Common myeloid progenitor, CD34-positive (primary cell): ENCODE measurements around the gene SYNGR3.

Experiments used
- CTCF ChIA-PET: fragments of 350-600 bp; sonication (Branson Sonifier 250); formaldehyde crosslinking; loops from one replicate; lab custom pipeline; 2021; ENCODE audit warnings: antibody characterized with exemption; lab: Charles Lee
- POLR2A ChIA-PET: fragments of 350-600 bp; sonication (Branson Sonifier 250); formaldehyde crosslinking; loops from one replicate; lab custom pipeline; 2021; ENCODE audit warnings: antibody characterized with exemption; lab: Charles Lee
- DNase-seq, 3 donors: peaks; one replicate each; pipeline versions ENCODE4 v3.0.0 to v3.0.0-alpha.2; 2013
- H3K27ac ChIP-seq, 2 experiments: 1 replicate in 1 of 2; 2 replicates in 1 of 2; pipeline ENCODE4 v1.7.0; 2013; ENCODE audit warnings: inconsistent platforms in 2 of 2, low read length in 2 of 2, mild to moderate bottlenecking in 2 of 2, low read depth in 1 of 2, moderate library complexity in 1 of 2; ENCODE audit not compliant: severe bottlenecking in 2 of 2, insufficient read depth in 1 of 2, poor library complexity in 1 of 2
- H3K27me3 ChIP-seq, 5 experiments: replicated peaks in 2 of 5; 1 replicate in 3 of 5; 2 replicates in 2 of 5; pipeline versions ENCODE4 v1.6.1 to v1.7.0; 2013; ENCODE audit warnings: low read length in 4 of 5, mild to moderate bottlenecking in 2 of 5, moderate library complexity in 2 of 5, inconsistent platforms in 1 of 5; ENCODE audit not compliant: insufficient read depth in 5 of 5, control insufficient read depth in 4 of 5
- H3K36me3 ChIP-seq, 4 experiments: 1 replicate in 2 of 4; 2 replicates in 2 of 4; pipeline versions ENCODE4 v1.6.1 to v1.7.0; 2013; ENCODE audit warnings: low read length in 3 of 4, control low read depth in 1 of 4, mild to moderate bottlenecking in 1 of 4; ENCODE audit not compliant: control insufficient read depth in 4 of 4, insufficient read depth in 4 of 4
- H3K4me1 ChIP-seq, 4 experiments: 1 replicate in 3 of 4; 2 replicates in 1 of 4; pipeline versions ENCODE4 v1.6.1 to v1.7.1; 2013; ENCODE audit warnings: low read length in 3 of 4, mild to moderate bottlenecking in 3 of 4, control low read depth in 1 of 4, inconsistent platforms in 1 of 4, moderate library complexity in 1 of 4; ENCODE audit not compliant: control insufficient read depth in 4 of 4, insufficient read depth in 4 of 4; ENCODE audit errors: control extremely low read depth in 1 of 4
- H3K4me3 ChIP-seq, 7 experiments: 1 replicate in 4 of 7; 2 replicates in 3 of 7; pipeline versions ENCODE4 v1.5.1 to v1.7.0; 2013; ENCODE audit warnings: mild to moderate bottlenecking in 7 of 7, low read length in 6 of 7, moderate library complexity in 6 of 7, inconsistent platforms in 2 of 7, low read depth in 2 of 7, control low read depth in 1 of 7; ENCODE audit not compliant: insufficient read depth in 4 of 7, control insufficient read depth in 1 of 7; ENCODE audit errors: extremely low read depth in 1 of 7
- H3K9me3 ChIP-seq, 5 experiments: 1 replicate in 4 of 5; 2 replicates in 1 of 5; pipeline versions ENCODE4 v1.6.1 to v1.7.1; 2013; ENCODE audit warnings: low read length in 4 of 5, mild to moderate bottlenecking in 2 of 5, inconsistent platforms in 1 of 5, low read depth in 1 of 5, moderate library complexity in 1 of 5; ENCODE audit not compliant: control insufficient read depth in 4 of 5, insufficient read depth in 2 of 5; ENCODE audit errors: control extremely low read depth in 1 of 5
- WGBS: methylation state at CpG from one replicate; pipeline ENCODE4 v1.1.5; 2013; ENCODE audit not compliant: insufficient coverage; 5-methylcytosine and 5-hydroxymethylcytosine counted together

The SYNGR3 gene

DNA sequence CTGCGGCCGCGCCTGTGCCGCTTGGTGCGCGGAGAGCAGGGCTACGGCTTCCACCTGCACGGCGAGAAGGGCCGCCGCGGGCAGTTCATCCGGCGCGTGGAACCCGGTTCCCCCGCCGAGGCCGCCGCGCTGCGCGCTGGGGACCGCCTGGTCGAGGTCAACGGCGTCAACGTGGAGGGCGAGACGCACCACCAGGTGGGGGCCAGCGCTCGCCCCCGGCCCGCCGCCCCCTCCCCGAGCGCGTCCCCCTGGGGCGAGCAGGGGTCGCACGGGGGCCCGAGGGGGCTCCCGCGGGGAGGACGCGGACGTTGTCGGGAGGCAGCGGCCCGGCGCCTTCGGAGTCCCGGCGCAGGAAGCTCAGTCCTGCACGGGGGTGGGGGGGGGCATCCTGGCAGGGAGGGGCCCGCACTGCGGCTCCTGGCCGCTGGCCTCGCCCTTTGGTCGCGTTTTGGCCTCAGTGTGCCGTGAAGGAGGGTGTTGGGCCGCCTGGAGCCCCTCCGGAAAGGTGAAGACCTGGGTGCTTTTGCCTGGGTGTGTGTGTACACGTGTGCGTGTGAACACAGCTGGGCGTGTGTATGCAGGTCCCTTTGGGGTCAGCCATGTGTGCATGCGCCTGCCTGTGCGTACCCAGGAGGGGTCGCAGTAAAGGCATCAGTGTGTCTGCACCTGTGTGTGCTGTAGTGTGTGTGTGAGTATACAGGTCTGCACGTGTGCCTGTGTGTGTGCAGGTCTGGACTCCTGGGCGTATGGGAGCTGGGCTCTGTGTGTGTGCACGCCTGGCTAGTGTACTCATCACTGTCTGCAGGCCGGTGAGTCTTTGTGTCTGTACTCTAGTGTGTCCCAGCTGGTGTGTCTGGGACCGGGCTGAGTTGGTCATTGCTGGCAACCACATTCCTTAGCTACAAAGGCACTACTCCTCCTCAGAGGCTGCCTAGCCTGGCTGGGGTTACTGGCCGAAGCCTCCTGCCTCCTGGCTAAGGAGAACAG lies 37.5 kb downstream of the SYNGR3 start:
- H3K4me1 ChIP-seq, result peaks cover 0 to 38% (median 23%) of the 10 kb centered on the region in 4 experiments
- POLR2A ChIA-PET, result interaction anchor here (0.8 to 0.9 kb wide), 3 partner anchors 19 to 128 kb away, joined by 3 to 4 read pairs (median 4); partner anchors contain the start of genes NTHL1, TRAF7 and TSC2

DNA sequence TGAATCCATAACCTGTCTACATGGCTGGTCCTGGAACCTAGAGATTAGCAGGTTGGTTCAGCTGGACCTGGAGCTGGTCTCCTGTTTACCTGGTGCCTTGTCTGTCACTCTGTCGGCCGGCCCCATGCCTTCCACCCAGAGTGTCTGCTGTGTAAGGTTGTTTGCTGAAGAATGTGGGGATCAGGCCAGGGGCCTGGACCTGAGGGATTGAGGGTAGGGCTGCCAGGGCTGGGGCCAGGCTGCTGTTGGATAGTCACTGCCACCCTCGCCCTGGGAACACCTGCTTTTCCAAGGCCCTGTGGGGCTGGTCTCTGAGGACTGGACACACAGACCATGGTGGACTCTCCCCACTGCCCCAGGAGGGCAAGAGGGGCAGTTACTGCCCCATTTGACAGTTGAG lies 38.4 kb downstream of the SYNGR3 start:
- Histone ChIP-seq H3K4me1 (peaks cover 0 to 39% (median 21%) of the 10 kb centered on the region in 4 experiments), H3K36me3 (no peaks in the 10 kb centered on the region), H3K27me3 (peaks cover 0 to 24% (median 7%) of the 10 kb centered on the region in 5 experiments), H3K27ac (no peak overlapping the region), H3K9me3 (no peaks in the 10 kb centered on the region), H3K4me3 (no peak overlapping the region)
- POLR2A ChIA-PET, result no interaction called here
- CTCF ChIA-PET, result interaction anchor here (1.2 to 1.7 kb wide), 2 partner anchors 9 to 29 kb away, joined by 3 to 4 read pairs; no protein-coding TSS in a partner anchor
- 96% methylated on average over 2 of the region's 3 CpGs for WGBS
- no peak for DNase-seq

More for the DNA sequence above, 37.5 kb downstream of the SYNGR3 start:
- Histone ChIP-seq H3K36me3 (no peaks in the 10 kb centered on the region), H3K9me3 (no peaks in the 10 kb centered on the region), H3K4me3 (peak overlapping the region in 6 of 7 experiments; percentile 32 to 58 (median 54)), H3K27me3 (peaks cover 0 to 24% (median 7%) of the 10 kb centered on the region in 5 experiments), H3K27ac (no peak overlapping the region)
- CTCF ChIA-PET, result interaction anchor here (1.2 to 1.7 kb wide), 2 partner anchors 10 to 29 kb away, joined by 3 to 4 read pairs; no protein-coding TSS in a partner anchor
- DNase-seq, result peak in 1 of 3 donors; percentile 48
- 9% methylated on average over 39 of the region's 76 CpGs for WGBS

DNA sequence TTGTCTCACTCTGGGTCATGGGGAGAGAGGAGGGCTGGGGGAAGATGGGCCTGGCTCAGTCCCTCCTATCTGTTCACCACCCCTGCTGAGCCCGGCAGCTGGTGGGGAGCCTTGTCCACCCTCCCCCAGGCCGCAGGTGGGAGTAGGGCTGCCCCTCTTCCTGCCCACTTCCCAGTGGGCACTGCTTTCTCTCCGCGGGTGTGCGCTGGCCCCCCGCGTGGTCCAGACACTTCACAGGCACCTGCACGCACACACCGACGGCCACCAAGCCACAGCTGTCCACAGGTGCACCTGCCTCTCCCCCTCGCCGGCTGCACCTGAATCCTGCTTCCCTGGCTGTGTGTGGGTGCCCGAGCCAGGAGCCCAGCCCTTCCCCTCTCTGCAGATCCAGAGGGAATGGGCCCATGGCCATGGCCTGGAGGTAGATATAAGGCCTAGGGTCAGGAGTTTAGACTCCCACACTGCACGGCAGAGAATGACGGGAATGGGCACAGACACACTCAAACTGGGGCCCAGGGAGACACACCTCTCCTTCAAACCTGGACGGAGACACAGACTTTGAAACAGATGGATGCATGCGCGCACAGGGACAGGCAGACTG lies 39.0 kb downstream of the SYNGR3 start:
- Histone ChIP-seq H3K36me3 (no peaks in the 10 kb centered on the region), H3K9me3 (no peaks in the 10 kb centered on the region), H3K4me1 (peaks cover 0 to 40% (median 22%) of the 10 kb centered on the region in 4 experiments), H3K27me3 (peaks cover 0 to 24% (median 7%) of the 10 kb centered on the region in 5 experiments), H3K27ac (no peak overlapping the region), H3K4me3 (no peak overlapping the region)
- CTCF ChIA-PET, result interaction anchor here (1.2 to 1.7 kb wide), 2 partner anchors 8 to 28 kb away, joined by 3 to 4 read pairs; no protein-coding TSS in a partner anchor
- 99% methylated on average over 12 of the region's 18 CpGs for whole genome bisulfite sequencing
- POLR2A ChIA-PET, result no interaction called here
- no peak for DNase-seq

DNA sequence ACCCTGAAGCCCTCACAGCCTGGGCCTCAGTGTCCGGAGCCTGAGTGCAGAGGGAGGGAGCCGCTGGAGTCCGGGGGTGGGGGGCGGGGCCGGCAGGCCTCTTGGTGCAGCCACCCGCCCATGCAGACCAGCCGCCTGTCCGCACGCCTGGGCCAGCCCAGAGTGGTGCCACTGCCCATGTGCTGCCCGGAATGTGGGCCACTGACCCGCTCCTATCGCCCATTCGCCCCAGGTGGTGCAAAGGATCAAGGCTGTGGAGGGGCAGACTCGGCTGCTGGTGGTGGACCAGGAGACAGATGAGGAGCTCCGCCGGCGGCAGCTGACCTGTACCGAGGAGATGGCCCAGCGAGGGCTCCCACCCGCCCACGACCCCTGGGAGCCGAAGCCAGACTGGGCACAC lies 39.6 kb downstream of the SYNGR3 start:
- CTCF ChIA-PET, result interaction anchor here (0.9 to 1.5 kb wide), 2 partner anchors 18 to 21 kb away, joined by 4 read pairs; partner anchors contain the start of genes NTHL1 and TSC2
- H3K36me3 ChIP-seq, result no peaks in the 10 kb centered on the region
- POLR2A ChIA-PET, result no interaction called here
- no peak overlapping the region for H3K4me3 ChIP-seq
- no peak overlapping the region for H3K27ac ChIP-seq
- peaks cover 0 to 24% (median 7%) of the 10 kb centered on the region in 5 experiments for H3K27me3 ChIP-seq
- peaks cover 0 to 39% (median 22%) of the 10 kb centered on the region in 4 experiments for H3K4me1 ChIP-seq
- 95% methylated on average over 22 of the region's 22 CpGs for WGBS
- H3K9me3 ChIP-seq, result no peaks in the 10 kb centered on the region
- DNase-seq, result no peak

DNA sequence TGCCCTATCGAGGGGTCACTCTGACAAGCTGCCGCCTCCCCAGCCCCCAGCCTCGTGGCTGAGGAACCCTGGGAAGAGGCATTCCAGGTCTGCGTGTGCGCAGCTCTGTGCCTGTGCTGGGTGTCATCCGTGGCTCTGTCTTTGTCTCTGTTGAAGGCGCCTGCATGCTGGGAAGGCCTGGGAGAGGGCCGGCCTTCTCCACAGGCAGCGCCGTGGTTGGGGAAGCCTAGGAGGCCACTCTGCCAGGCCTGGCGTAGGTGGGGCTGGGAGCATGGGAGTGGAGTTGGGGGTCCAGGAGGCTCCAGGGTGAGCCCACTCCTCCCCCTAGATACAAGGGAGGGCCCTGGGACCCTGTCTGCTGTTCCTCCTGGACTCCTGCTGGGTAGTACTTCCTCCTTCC lies 40.3 kb downstream of the SYNGR3 start:
- 92% methylated on average over 10 of the region's 11 CpGs for WGBS
- Histone ChIP-seq H3K4me1 (peaks cover 0 to 44% (median 25%) of the 10 kb centered on the region in 4 experiments), H3K36me3 (no peaks in the 10 kb centered on the region), H3K9me3 (no peaks in the 10 kb centered on the region), H3K4me3 (no peak overlapping the region), H3K27me3 (peaks cover 0 to 24% (median 7%) of the 10 kb centered on the region in 5 experiments), H3K27ac (no peak overlapping the region)
- DNase-seq, result no peak
- ChIA-PET CTCF (interaction anchor here (0.8 to 1.5 kb wide), 4 partner anchors 9 to 22 kb away, joined by 3 to 5 read pairs (median 4); partner anchors contain the start of genes NTHL1 and TSC2), POLR2A (no interaction called here)

DNA sequence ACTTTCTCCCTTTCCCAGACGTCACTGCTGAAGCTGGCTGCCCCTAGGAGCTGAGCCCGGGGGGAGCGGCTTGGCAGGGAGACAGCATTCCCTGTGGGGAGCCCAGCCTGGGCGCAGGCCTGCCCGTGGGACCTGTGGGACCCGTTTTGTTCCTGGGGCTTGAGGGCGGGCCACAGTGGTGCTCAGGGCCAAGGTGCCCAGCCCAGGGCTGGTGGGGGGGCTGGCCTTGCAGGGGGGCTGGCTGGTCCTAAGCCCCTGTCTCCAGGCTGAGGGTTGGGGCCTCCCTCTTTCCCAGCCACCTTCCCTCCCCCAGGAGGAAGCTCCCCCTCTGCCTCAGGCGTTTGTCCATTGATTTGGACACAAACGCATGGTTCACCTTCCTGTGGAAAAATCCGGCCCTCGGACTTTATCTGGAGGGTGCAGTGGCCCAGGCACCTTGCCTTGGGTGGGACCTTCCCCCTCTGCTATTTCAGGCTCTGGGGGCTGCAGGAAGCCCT lies 41.4 kb downstream of the SYNGR3 start:
- Histone ChIP-seq H3K36me3 (no peaks in the 10 kb centered on the region), H3K4me1 (peaks cover 0 to 43% (median 26%) of the 10 kb centered on the region in 4 experiments), H3K4me3 (no peak overlapping the region), H3K27me3 (peaks cover 0 to 16% (median 7%) of the 10 kb centered on the region in 5 experiments), H3K27ac (no peak overlapping the region), H3K9me3 (no peaks in the 10 kb centered on the region)
- WGBS, result 82% methylated on average over 8 of the region's 11 CpGs
- CTCF ChIA-PET, result no interaction called here
- no peak for DNase-seq
- POLR2A ChIA-PET, result no interaction called here
